OCI-LY1 (cell line): ENCODE measurements around the gene EFCAB5.

Experiments used
- H2AFZ ChIP-seq: fragments of 200-600 bp; sonication (generic), shearing (Covaris generic); 2 replicates; pipeline ENCODE4 v1.6.0; 2014; ENCODE audit warnings: antibody characterized with exemption, mild to moderate bottlenecking, low read length
- H3F3A ChIP-seq: fragments of 200-600 bp; sonication (generic), shearing (Covaris generic); 2 replicates; pipeline ENCODE4 v1.6.0; 2014; ENCODE audit warnings: mild to moderate bottlenecking, antibody characterized with exemption, low read length, moderate library complexity; ENCODE audit not compliant: insufficient read depth
- H3K27ac ChIP-seq: fragments of 200-600 bp; sonication (generic); 2 replicates; pipeline ENCODE4 v1.5.1; 2014; ENCODE audit warnings: low read length, mixed run types, mild to moderate bottlenecking, low read depth; ENCODE audit not compliant: poor library complexity, severe bottlenecking
- H3K27me3 ChIP-seq: fragments of 200-600 bp; sonication (generic); 2 replicates; pipeline ENCODE4 v1.6.0; 2014; ENCODE audit warnings: antibody characterized with exemption, mild to moderate bottlenecking, low read length, moderate library complexity; ENCODE audit not compliant: insufficient read depth
- H3K36me3 ChIP-seq: fragments of 200-600 bp; sonication (generic); 2 replicates; pipeline ENCODE4 v1.6.1; 2014; ENCODE audit warnings: mild to moderate bottlenecking, antibody characterized with exemption, low read length, moderate library complexity, mixed read lengths; ENCODE audit not compliant: insufficient read depth
- H3K4me1 ChIP-seq: fragments of 200-600 bp; sonication (generic); 2 replicates; pipeline ENCODE4 v1.5.1; 2014; ENCODE audit warnings: mild to moderate bottlenecking, low read length, moderate library complexity; ENCODE audit not compliant: insufficient read depth, severe bottlenecking
- H3K4me2 ChIP-seq: fragments of 200-600 bp; sonication (generic), shearing (Covaris generic); 2 replicates; pipeline ENCODE4 v1.6.1; 2014; ENCODE audit warnings: low read length
- H3K4me3 ChIP-seq: fragments of 200-600 bp; sonication (generic); 2 replicates; pipeline ENCODE4 v1.5.1; 2014; ENCODE audit warnings: low read length, low read depth, mild to moderate bottlenecking, mixed read lengths; ENCODE audit not compliant: poor library complexity, severe bottlenecking
- H3K79me2 ChIP-seq: fragments of 200-600 bp; shearing (Covaris generic); 2 replicates; pipeline ENCODE4 v1.6.1; 2016; ENCODE audit warnings: mixed run types, low read length, mixed read lengths; ENCODE audit not compliant: insufficient read depth
- H3K9ac ChIP-seq: fragments of 200-600 bp; sonication (generic), shearing (Covaris generic); 2 replicates; pipeline ENCODE4 v1.6.1; 2014; ENCODE audit warnings: mild to moderate bottlenecking, low read length, mixed read lengths
- H3K9me2 ChIP-seq: fragments of 200-600 bp; sonication (generic), shearing (Covaris generic); 2 replicates; pipeline ENCODE4 v1.6.1; 2014; ENCODE audit warnings: low read depth, mild to moderate bottlenecking, low read length, mixed read lengths
- H3K9me3 ChIP-seq: fragments of 200-600 bp; shearing (Covaris generic); 2 replicates; pipeline ENCODE4 v1.6.1; 2014; ENCODE audit warnings: low read length, mixed read lengths
- H4K20me1 ChIP-seq: fragments of 200-600 bp; sonication (generic), shearing (Covaris generic); 2 replicates; pipeline ENCODE4 v1.6.0; 2016; ENCODE audit warnings: mild to moderate bottlenecking, low read length; ENCODE audit not compliant: insufficient read depth
- CTCF ChIP-seq: fragments of 200-600 bp; sonication (generic), shearing (Covaris generic); IDR thresholded peaks from 2 replicates; pipeline ENCODE4 v1.5.1; 2017; ENCODE audit warnings: mild to moderate bottlenecking, antibody characterized with exemption, low read length, moderate library complexity, mixed read lengths
- EZH2 ChIP-seq: fragments of 200-600 bp; sonication (generic), shearing (Covaris generic); IDR thresholded peaks from 2 replicates; pipeline ENCODE4 v1.8.0; 2017; ENCODE audit warnings: borderline replicate concordance, mixed run types, mild to moderate bottlenecking, antibody characterized with exemption, low read length, moderate library complexity, mixed read lengths

EFCAB5 gene

GRCh38 chr17:30041551-30041950 lies 100.1 kb downstream of the EFCAB5 start:
- Histone ChIP-seq H4K20me1 (no peaks in the 10 kb centered on the region), H3K36me3 (no peaks in the 10 kb centered on the region), H3K4me3 (no peak overlapping the region), H3K27ac (no peak overlapping the region), H3K4me1 (peaks cover 8% of the 10 kb centered on the region), H3K9ac (no peak overlapping the region), H3K9me2 (no peaks in the 10 kb centered on the region), H3K27me3 (no peaks in the 10 kb centered on the region; the same call in 1 of the 2 replicates), H3K4me2 (no peak overlapping the region), H3K9me3 (no peaks in the 10 kb centered on the region), H3K79me2 (no peaks in the 10 kb centered on the region), H2AFZ (no peak overlapping the region), H3F3A (no peaks in the 10 kb centered on the region)
- TF ChIP-seq CTCF (no peak), EZH2 (no peak)

- Histone ChIP-seq H3K79me2 (no peaks in the 10 kb centered on the region), H3K9ac (no peak overlapping the region), H3K36me3 (no peaks in the 10 kb centered on the region), H3K9me3 (peaks cover 14% of the 10 kb centered on the region), H3F3A (no peaks in the 10 kb centered on the region), H4K20me1 (no peaks in the 10 kb centered on the region), H3K9me2 (no peaks in the 10 kb centered on the region), H3K4me3 (no peak overlapping the region), H3K27me3 (no peaks in the 10 kb centered on the region), H2AFZ (no peak overlapping the region), H3K27ac (no peak overlapping the region), H3K4me2 (no peak overlapping the region), H3K4me1 (no peaks in the 10 kb centered on the region)
- TF ChIP-seq EZH2 (no peak), CTCF (no peak)
These were observed 120.9 kb downstream of the EFCAB5 start for GRCh38 chr17:30062372-30062771.

GRCh38 chr17:30064738-30065137 lies 123.3 kb downstream of the EFCAB5 start:
- Histone ChIP-seq H3K36me3 (no peaks in the 10 kb centered on the region), H4K20me1 (no peaks in the 10 kb centered on the region), H3K4me1 (no peaks in the 10 kb centered on the region), H3K4me3 (no peak overlapping the region), H2AFZ (no peak overlapping the region), H3K9me2 (no peaks in the 10 kb centered on the region), H3K4me2 (no peak overlapping the region), H3K27ac (no peak overlapping the region), H3K9ac (no peak overlapping the region), H3K27me3 (no peaks in the 10 kb centered on the region), H3K79me2 (no peaks in the 10 kb centered on the region), H3F3A (no peaks in the 10 kb centered on the region), H3K9me3 (peaks cover 14% of the 10 kb centered on the region)
- TF ChIP-seq EZH2, result no peak
- TF ChIP-seq CTCF, result no peak
